HG03108 (cell line): ENCODE measurements around the gene GRID1.

Source experiments
- ATAC-seq: cut with Tn5 transposase; IDR thresholded peaks from one replicate; pipeline ENCODE4 v1.9.1; 2021; ENCODE audit warnings: moderate library complexity; ENCODE audit not compliant: unreplicated experiment

Gene GRID1

GRCh38 chr10:86371116-86371515 is 4.5 kb upstream of the GRID1 start:
- no peak for ATAC-seq

- ATAC-seq = no peak
Observed at GRCh38 chr10:86370006-86370585, 3.5 kb upstream of the GRID1 start.

- no peak for ATAC-seq
Observed at GRCh38 chr10:86368987-86369386, 2.4 kb upstream of the GRID1 start.

GRCh38 chr10:86368046-86368445 is 1.5 kb upstream of the GRID1 start:
- no peak for ATAC-seq

- ATAC-seq = no peak
Observed at GRCh38 chr10:86367152-86367951, 757 bp upstream of the GRID1 start.

- ATAC-seq = no peak
Observed at GRCh38 chr10:86366902-86367151, 232 bp upstream of the GRID1 start.

- no peak for ATAC-seq
Observed at GRCh38 chr10:86365346-86366032, 1.1 kb downstream of the GRID1 start.

- ATAC-seq = no peak
Observed at GRCh38 chr10:86364491-86365345, 1.9 kb downstream of the GRID1 start.

- ATAC-seq = no peak
Observed at GRCh38 chr10:86363833-86364490, 2.6 kb downstream of the GRID1 start.

GRCh38 chr10:86363184-86363832 is 3.3 kb downstream of the GRID1 start:
- no peak for ATAC-seq

- no peak for ATAC-seq
Observed at GRCh38 chr10:86362586-86363183, 3.9 kb downstream of the GRID1 start.

- no peak for ATAC-seq
Observed at GRCh38 chr10:86362129-86362527, 4.5 kb downstream of the GRID1 start.

GRCh38 chr10:86361156-86362128 is 5.2 kb downstream of the GRID1 start:
- no peak for ATAC-seq

GRCh38 chr10:86360657-86361056 is 5.9 kb downstream of the GRID1 start:
- ATAC-seq = no peak

GRCh38 chr10:86359954-86360353 is 6.6 kb downstream of the GRID1 start:
- no peak for ATAC-seq

- ATAC-seq = no peak
Observed at GRCh38 chr10:86359111-86359510, 7.5 kb downstream of the GRID1 start.

GRCh38 chr10:86357676-86358075 is 8.9 kb downstream of the GRID1 start:
- no peak for ATAC-seq

GRCh38 chr10:86357041-86357440 is 9.6 kb downstream of the GRID1 start:
- no peak for ATAC-seq

- ATAC-seq = no peak
Observed at GRCh38 chr10:86356296-86356695, 10.3 kb downstream of the GRID1 start.
